ENCODE measurements around the gene DNAJC18. TPM values are rescaled to one million over a fixed set of nuclear protein-coding genes. Genes with fewer than 3 reads are reported as not detected.
"Not testable (repeated sequence)": the region's sequence is repeated elsewhere in the genome, so short reads cannot be mapped to it uniquely, and the experiment has no call there.

The DNAJC18 gene
- total RNA-seq, 2 donors from 2014 or later: 6.9 to 16.7 TPM

DNA sequence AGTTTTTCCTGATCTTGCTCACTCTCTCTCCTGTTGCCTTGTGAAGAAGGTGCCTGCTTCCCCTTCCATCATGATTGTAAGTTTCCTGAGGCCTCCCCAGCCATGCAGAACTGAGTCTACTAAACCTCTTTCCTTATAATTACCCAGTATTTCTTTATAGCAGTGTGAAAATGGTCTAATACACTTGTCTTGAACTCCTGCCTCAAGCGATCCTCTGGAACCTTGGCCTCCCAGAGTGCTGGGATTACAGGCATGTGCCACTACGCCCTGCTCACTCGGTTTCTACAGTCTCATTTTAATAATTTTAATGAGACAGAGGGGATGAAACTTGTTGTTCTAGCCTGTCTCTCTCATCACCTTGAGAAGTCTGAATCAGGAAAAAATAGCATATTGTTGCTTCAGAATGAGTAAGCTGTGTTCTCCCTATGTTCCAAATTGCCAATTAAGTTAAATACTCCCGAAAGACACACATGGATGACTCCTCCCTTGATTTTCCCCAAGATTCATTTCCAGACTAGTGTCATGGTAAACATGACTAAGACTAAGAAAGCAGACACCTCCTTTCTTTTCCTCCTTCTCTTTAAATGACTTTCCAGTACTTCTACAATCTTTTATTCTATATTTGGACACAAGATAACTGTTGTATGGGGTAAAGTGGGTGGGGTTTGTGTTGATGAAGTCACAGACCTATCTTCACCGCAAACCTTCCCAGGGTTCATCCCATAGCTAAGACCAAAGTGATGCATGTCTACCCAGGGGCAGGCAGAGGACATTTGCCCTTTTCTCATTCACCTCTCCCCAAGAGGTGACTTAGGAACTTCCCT is 7.8 kb upstream of the DNAJC18 start:
- TF ChIP-seq, protein P1, sequence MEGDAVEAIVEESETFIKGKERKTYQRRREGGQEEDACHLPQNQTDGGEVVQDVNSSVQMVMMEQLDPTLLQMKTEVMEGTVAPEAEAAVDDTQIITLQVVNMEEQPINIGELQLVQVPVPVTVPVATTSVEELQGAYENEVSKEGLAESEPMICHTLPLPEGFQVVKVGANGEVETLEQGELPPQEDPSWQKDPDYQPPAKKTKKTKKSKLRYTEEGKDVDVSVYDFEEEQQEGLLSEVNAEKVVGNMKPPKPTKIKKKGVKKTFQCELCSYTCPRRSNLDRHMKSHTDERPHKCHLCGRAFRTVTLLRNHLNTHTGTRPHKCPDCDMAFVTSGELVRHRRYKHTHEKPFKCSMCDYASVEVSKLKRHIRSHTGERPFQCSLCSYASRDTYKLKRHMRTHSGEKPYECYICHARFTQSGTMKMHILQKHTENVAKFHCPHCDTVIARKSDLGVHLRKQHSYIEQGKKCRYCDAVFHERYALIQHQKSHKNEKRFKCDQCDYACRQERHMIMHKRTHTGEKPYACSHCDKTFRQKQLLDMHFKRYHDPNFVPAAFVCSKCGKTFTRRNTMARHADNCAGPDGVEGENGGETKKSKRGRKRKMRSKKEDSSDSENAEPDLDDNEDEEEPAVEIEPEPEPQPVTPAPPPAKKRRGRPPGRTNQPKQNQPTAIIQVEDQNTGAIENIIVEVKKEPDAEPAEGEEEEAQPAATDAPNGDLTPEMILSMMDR (IDR thresholded peaks at IDR 0.05): no peak
- H3K27ac ChIP-seq: no peak overlapping the region
- H3K36me3 ChIP-seq: no peaks in the 10 kb centered on the region
- DNase-seq (ENCODE audit: low spot score) (no peak), ATAC-seq (ENCODE audit: insufficient number of reproducible peaks, low FRiP score, low read depth) (no peak)
- H3K4me3 ChIP-seq: no peak overlapping the region
- no peaks in the 10 kb centered on the region for H3K4me1 ChIP-seq (ENCODE audit: control insufficient read depth in 1 of 2, low read depth in 2 of 2)
- no peaks in the 10 kb centered on the region for H3K9me3 ChIP-seq
- no peaks in the 10 kb centered on the region for H3K27me3 ChIP-seq (replicated peaks; ENCODE audit: insufficient read depth)

DNA sequence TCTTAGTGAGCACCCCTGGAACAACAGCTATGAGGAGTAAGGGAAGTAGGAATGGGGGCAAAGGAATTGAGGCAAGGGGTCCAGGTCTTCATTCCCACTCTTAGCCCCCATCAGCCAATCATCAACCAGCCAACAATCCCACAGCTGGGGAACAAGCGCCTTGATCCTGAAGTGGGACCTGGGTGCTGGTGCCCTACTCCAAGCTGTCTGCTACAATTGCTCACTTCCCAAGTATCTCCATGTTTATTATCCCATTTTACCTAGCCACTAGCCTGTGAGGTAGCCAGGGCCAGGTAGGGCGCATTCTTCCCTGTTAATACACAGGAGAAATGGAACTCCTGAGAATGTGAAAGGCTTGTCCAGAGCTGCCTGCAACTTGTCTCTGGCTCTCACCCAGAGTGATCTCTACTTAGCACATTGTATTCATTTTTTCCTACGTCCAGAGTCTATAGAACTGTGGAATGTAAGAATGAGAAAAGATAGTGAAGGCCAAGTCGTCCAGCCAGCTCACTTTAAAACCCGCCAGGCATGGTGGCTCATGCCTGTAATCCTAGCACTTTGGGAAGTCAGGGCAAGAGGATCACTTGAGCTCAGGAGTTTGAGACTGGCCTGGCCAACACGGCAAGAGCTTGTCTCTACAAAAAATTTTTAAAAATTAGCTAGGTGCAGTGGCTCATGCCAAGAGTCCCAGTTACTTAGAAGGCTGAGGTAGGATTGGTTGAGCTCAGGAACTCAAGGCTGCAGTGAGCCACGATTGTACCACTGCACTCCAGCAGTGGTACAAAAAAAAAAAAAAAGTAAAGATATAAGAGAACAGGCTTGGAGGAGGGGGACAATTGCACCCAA is 6.2 kb upstream of the DNAJC18 start:
- H3K4me3 ChIP-seq: no peak overlapping the region
- no peaks in the 10 kb centered on the region for H3K9me3 ChIP-seq
- ATAC-seq (ENCODE audit: insufficient number of reproducible peaks, low FRiP score, low read depth): no peak
- H3K27ac ChIP-seq: no peak overlapping the region
- DNase-seq (ENCODE audit: low spot score): no peak
- H3K4me1 ChIP-seq (ENCODE audit: control insufficient read depth in 1 of 2, low read depth in 2 of 2): no peaks in the 10 kb centered on the region
- TF ChIP-seq, protein P1 (IDR thresholded peaks at IDR 0.05): no peak
- H3K27me3 ChIP-seq (replicated peaks; ENCODE audit: insufficient read depth): no peaks in the 10 kb centered on the region
- no peaks in the 10 kb centered on the region for H3K36me3 ChIP-seq

DNA sequence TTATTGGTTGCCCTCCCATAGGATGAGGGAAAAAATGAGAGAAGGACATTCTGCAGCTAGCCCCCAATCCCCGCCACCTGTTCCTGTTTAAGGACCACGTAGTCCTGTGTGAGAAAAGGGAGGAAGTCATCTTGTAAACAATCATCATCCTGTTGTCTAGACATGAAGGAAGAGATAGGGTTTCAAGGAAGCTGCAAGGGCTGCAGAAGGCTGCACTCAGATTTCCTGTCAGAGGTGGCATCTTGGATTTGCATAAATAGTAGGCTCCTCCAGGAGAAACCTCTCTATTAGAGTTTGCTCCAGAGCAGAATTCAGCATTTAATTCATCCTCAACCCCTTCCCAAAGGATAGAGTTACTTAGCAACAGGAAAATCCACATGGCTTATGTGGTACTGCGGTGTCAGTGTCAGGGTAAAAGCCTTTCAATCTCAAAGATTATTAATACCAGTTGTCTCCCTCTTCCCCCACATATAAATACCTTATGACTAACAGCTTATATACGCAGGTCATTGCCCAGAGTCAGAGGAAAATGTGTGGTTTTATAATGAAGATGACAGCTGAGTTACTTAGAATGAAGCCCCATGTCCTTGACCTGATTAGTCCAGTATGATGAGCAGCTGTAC is 4.6 kb upstream of the DNAJC18 start:
- no peak for ATAC-seq (ENCODE audit: insufficient number of reproducible peaks, low FRiP score, low read depth)
- peaks cover 4 to 7% of the 10 kb centered on the region in 2 donors for H3K4me1 ChIP-seq (ENCODE audit: control insufficient read depth in 1 of 2, low read depth in 2 of 2)
- H3K4me3 ChIP-seq: no peak overlapping the region
- H3K27me3 ChIP-seq (replicated peaks; ENCODE audit: insufficient read depth): no peaks in the 10 kb centered on the region
- DNase-seq (ENCODE audit: low spot score): no peak
- no peaks in the 10 kb centered on the region for H3K36me3 ChIP-seq
- no peaks in the 10 kb centered on the region for H3K9me3 ChIP-seq
- TF ChIP-seq, protein P1 (IDR thresholded peaks at IDR 0.05): no peak
- no peak overlapping the region for H3K27ac ChIP-seq

DNA sequence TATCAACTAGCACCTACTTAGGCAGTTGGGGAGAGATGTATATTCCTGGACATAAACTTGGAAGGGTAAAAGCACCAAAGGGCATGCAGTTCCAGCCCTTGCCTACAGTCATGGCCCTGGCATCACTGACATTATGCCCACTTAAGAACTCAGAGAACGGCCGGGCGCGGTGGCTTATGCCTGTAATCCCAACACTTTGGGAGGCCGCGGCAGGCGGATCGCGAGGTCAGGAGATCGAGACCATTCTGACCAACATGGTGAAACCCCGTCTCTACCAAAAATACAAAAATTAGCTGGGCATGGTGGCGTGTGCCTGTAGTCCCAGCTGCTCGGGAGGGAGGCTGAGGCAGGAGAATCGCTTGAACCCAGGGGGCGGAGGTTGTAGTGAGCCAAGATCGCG is 1.1 kb upstream of the DNAJC18 start:
- H3K27ac ChIP-seq; H3K27me3 ChIP-seq (replicated peaks; ENCODE audit: insufficient read depth); H3K36me3 ChIP-seq; H3K4me3 ChIP-seq; H3K9me3 ChIP-seq; ATAC-seq (ENCODE audit: insufficient number of reproducible peaks, low FRiP score, low read depth); DNase-seq (ENCODE audit: low spot score): not testable (repeated sequence)
- H3K4me1 ChIP-seq (ENCODE audit: control insufficient read depth in 1 of 2, low read depth in 2 of 2): peaks cover 4 to 12% of the 10 kb centered on the region in 2 donors

DNA sequence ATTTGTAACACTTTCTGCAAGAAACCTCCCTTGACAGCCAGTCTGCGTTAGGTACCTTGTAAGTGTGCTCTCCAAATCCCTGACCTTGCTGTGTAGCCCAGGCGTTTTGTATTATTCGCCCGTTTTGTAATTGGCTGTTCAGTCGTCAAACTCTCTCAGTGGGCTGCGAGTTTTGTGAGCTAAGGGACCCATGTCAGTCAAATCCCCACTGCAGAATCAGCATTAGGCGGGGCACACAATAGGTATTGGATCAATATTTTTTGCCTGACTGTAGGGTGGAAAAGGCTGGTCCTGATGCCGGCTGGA is 665 bp downstream of the DNAJC18 start:
- Histone ChIP-seq H3K27ac (peak overlapping the region; percentile 98 to 99), H3K36me3 (peaks cover 4% of the 10 kb centered on the region), H3K4me3 (peak overlapping the region; percentile 98), H3K9me3 (no peaks in the 10 kb centered on the region), H3K27me3 (replicated peaks; ENCODE audit: insufficient read depth) (no peaks in the 10 kb centered on the region), H3K4me1 (ENCODE audit: control insufficient read depth in 1 of 2, low read depth in 2 of 2) (peaks cover 4 to 12% of the 10 kb centered on the region in 2 donors)
- TF ChIP-seq, protein P1 (IDR thresholded peaks at IDR 0.05): no peak
- DNase-seq (ENCODE audit: low spot score) (no peak), ATAC-seq (ENCODE audit: insufficient number of reproducible peaks, low FRiP score, low read depth) (no peak)
